Vagina (tissue), 2 donors: Measurements from ENCODE around the gene RIN2.

Experiments used
- CTCF ChIP-seq, 3 experiments: fragments of 450-650 bp in 2 of 3; fragments of 200-600 bp in 1 of 3; sonication (generic) in 1 of 3; IDR thresholded peaks; one replicate each; pipeline ENCODE4 v1.5.1; 2017 to 2019; ENCODE audit warnings: antibody characterized with exemption in 3 of 3, mild to moderate bottlenecking in 2 of 3, moderate library complexity in 2 of 3
- POLR2A ChIP-seq, 2 donors: fragments of 450-650 bp; IDR thresholded peaks; one replicate each; pipeline ENCODE4 v1.6.1; 2017; ENCODE audit warnings: antibody characterized with exemption in 2 of 2, mild to moderate bottlenecking in 2 of 2, moderate library complexity in 2 of 2
- POLR2AphosphoS5 ChIP-seq, 2 donors: sonication (generic); formaldehyde crosslinking; IDR thresholded peaks; one replicate each; pipeline ENCODE4 v1.9.0; 2017; ENCODE audit warnings: antibody characterized with exemption in 2 of 2, mild to moderate bottlenecking in 2 of 2, low read depth in 1 of 2; ENCODE audit not compliant: insufficient read depth in 1 of 2

GRCh38 chr20:19794941-19795340 is 36.9 kb downstream of the RIN2 start:
- TF ChIP-seq CTCF (IDR thresholded peaks at IDR 0.05) (no peak), POLR2A (IDR thresholded peaks at IDR 0.05) (no peak), POLR2AphosphoS5 (IDR thresholded peaks at IDR 0.05; ENCODE audit: insufficient read depth in 1 of 2, low read depth in 1 of 2) (no peak)
